Activated CD4-positive, alpha-beta T cell treated with anti-CD3 and anti-CD28 coated beads, Interleukin-2, Interleukin-4, amounts not matched to agents 100 ng/mL and 50 ng/mL, durations not matched to agents 16 hours and 8 hours (primary cell): ENCODE results near the gene SYNJ2.
"Not testable (repeated sequence)": the region's sequence is repeated elsewhere in the genome, so short reads cannot be mapped to it uniquely, and the experiment has no call there.

Source experiments
- DNase-seq: peaks from one replicate; pipeline ENCODE4 v3.0.0-alpha.2; 2020; ENCODE audit warnings: low spot score

SYNJ2 gene

GRCh38 chr6:157954150-157955117, 27.2 kb upstream of the SYNJ2 start:
- no peak for DNase-seq

DNA sequence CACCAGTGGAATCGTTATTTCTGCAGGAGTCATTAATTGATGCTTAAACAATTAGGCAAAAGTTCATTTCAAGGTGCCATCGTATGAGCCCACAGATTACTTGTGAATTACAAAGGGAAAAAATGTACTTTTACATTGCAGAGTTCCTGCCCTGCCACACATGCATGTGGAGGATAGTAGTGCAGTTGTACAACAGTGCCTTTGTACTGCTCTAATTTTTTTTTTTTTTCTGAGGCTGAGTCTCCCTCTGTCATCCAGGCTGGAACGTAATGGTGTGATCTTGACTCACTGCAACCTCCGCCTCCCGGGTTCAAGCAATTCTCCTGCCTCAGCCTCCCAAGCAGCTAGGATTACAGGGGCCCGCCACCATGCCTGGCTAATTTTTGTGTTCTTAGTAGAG, 26.0 kb upstream of the SYNJ2 start:
- DNase-seq = no peak

- no peak for DNase-seq
Measured at GRCh38 chr6:157956171-157956730, 25.4 kb upstream of the SYNJ2 start.

GRCh38 chr6:157959451-157960227, 22.0 kb upstream of the SYNJ2 start:
- no peak for DNase-seq

DNA sequence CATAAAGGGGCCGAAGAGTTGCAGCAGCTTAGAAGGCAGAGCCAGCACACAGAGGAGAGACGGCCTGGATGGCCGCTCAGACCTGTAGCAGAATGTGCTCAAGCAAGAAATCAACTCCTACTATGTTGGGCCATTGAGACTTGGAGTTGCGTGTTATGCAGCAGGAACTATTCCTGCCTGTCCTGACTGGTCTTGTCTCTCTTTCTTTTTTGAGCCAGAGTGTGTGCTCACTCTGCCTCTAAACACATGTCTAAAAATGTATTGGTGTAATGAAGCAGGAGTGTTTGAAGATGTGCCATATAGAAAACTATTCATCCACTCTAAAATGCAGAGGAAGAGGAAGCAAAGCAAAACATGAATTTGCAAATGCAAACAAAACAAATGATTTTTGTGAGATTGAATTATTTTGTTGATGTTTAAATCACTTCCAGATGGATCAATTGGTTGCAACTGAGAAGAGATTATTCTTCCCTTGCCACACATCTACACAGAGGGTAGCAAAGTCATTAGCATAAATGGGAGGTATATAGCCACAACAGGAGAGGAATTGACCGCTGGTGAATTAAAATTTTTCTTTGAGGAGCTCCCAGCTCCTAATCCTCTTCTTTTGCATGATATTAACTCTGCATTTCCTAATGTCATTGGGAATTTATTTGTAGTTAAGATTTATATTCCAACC, 20.4 kb upstream of the SYNJ2 start:
- DNase-seq = no peak

DNA sequence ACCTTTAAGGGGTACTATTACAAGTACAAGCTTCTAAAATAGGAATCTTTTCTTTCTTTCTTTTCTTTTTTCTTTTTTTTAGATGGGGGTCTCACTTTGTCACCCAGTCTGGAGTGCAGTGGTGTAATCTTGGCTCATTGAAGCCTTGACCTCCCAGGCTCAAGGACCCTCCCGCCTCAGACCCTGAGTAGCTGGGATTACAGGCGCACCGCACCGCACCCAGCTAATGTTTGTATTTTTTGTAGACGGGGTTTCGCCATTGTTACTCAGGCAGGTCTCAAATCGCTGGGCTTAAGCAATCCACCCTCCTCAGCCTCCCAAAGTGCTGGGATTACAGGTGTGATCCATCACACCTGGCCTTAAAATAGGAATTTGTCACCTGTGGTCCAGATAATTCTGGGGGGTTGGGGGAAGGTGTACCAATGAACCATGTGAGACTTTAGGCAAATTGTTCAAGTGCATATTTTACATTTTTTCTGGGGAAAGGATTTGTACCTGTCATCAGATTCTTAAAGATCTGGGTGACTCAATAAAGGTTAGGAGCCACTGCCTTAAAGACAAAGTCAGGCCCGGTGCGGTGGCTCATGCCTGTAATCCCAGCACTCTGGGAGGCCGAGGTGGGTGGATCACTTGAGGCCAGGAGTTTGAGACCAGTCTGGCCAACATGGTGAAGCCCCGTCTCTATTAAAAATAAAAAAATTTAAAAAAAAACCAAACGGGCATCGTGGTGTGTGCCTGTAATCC, 19.7 kb upstream of the SYNJ2 start:
- DNase-seq = no peak

- peak; percentile 38 for DNase-seq
Measured at GRCh38 chr6:157962601-157963302, 18.9 kb upstream of the SYNJ2 start.

DNA sequence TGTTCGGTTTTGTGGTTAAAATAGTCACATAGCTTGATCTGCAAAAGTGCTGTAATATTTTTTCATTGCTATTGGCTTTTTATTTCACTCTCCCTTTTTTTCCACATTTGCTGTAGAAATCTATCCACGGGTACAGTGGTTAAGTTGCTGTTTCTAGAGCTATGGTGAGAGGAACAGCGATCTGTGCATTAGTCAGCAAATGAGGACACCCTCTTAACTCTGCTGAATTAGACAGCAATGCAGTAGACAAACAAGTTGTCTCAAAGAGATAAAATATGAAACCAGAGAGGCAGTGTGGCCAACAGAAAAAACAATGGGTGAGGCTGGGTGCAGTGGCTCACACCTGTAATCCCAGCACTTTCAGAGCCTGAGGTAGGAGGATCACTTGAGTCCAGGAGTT, 17.6 kb upstream of the SYNJ2 start:
- DNase-seq = no peak

DNA sequence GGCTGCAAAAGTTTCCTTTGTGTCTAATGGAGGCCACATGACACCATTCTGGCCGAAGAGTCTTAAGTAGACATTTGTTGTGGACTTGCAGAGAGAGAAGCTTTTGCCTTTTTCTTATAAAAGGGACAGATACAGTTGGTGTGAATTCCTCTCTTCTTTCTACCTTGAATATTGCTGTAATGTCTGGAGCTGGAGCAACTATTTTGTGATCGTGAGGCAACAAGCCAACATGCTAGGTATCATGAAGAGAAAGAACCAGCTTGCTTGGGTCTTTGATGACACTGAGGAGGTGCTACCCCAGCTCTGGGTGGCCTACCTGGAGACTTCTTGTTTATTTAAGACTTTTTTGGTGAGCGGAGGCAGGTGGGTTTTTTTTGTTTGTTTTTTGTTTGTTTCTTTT, 16.3 kb upstream of the SYNJ2 start:
- DNase-seq = no peak

DNA sequence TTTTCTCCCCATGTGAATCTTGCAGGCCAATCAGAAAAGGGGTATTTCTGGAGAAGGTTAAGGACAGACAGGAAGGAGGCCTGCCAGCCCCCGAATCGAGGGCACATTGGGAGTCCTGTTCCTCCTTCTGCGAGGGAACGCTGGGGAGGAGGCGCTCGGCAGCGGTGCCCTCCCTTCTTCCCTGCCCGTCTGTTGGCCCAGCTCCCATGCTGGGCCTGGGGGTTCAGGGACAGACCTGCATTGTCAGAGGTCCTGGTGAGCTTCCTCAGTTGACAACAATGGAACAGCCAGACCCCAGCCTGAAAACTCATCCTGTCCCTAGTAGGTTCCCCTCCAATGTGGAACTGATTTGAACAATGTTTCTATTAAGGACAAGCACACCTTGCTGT, 15.1 kb upstream of the SYNJ2 start:
- DNase-seq = no peak

DNA sequence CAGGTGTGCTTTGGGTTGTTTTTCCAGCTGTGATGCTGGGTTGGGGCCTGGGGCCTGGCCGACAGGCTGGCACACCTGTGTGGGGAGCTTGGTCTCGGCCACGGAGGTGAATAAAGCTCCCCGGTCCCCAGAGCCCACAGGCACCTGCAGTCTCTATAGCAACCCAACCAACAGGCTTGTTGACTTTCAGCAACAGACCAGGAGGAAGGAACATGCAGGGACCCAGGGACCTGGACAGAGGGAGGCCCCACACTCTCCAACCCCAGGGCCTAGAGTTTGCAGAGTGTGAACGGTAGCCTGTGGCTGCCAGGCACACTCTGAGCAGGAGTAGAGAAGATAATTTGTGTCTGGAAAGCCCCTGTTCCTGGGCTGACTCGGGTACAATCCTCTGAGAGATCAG, 14.6 kb upstream of the SYNJ2 start:
- DNase-seq = no peak

DNA sequence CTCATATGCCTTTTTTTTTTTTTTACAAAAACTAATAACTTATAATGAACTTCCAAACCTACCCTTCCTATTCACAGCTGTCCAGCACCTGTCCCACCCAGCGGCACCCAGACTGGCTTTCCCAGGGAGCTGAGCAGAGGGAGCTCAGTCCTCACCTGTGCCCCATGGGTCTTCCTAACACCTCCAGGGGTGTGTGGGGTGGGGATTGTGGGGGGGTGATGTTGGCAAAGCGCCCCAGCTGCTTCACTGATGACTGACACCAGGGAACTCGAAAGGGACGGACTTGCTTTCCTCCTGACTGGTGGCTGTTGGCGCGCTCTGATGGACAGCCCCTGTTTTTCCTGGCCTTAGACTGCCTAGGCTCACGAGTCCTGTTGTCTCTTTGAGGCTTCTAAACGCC, 14.2 kb upstream of the SYNJ2 start:
- DNase-seq = no peak

DNA sequence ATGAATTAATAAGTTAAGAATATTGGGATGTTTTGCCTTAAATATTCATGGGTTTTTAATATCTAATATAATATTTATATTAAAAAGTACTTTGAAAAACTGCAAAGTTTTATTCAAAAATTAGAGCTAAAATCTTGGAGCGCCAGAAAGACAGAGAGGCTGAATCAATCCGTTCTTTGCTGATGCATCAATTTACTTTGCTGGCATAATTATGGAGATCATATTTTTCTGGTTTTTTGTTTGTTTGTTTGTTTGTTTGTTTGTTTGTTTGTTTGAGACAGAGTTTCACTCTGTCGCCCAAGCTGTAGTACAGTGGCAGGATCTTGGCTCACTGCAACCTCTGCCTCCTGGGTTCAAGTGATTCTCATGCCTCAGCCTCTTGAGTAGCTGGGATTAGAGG, 9.5 kb upstream of the SYNJ2 start:
- DNase-seq = not testable (repeated sequence)

DNA sequence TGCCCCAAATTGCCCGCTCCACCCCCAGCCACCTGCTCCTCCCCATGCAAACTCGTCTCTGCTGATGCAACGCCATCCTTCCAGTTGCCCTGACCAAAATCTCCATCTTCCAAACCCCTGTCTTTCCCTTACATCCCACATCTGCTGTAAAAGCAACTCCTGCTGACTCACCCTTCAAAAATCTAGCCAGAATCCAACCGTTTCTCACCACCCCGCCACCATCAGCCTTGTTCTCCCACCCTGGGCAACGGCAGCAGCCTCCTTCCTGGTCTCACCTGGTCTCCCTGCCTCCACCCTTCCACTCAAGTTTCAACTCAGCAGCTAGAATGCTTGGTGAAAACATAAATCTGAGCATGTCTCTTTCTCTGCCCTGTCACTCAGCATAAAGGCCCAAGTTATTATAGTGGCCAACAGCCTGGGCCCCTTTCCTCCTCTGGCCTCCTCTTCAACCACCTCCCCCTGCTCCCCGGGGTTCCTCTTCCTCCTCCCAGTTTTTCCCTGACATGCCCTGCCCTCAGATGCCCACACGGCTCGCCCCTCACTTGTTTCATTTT, 7.2 kb upstream of the SYNJ2 start:
- DNase-seq = no peak

GRCh38 chr6:157974967-157975366, 6.7 kb upstream of the SYNJ2 start:
- DNase-seq = no peak

DNA sequence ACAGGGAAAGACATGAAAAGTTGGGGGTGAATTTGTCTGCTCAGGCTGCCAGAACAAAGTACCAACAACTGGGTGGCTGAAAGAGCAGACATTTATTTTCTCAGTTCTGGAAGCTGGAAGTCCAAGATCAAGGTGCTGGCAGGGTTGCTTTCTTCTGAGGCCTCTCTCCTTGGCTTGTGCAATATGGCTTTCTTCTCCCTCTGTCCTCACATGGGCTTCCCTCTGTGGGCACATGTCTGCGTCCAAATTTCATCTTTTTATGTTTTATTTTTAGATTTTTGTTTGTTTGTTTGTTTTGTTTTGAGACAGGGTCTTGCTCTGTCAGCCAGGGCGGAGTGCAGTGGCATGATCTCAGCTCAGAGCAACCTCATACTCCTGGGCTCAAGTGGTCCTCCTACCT, 6.2 kb upstream of the SYNJ2 start:
- DNase-seq = no peak

- no peak for DNase-seq
Measured at GRCh38 chr6:157976345-157977175, 5.1 kb upstream of the SYNJ2 start.

DNA sequence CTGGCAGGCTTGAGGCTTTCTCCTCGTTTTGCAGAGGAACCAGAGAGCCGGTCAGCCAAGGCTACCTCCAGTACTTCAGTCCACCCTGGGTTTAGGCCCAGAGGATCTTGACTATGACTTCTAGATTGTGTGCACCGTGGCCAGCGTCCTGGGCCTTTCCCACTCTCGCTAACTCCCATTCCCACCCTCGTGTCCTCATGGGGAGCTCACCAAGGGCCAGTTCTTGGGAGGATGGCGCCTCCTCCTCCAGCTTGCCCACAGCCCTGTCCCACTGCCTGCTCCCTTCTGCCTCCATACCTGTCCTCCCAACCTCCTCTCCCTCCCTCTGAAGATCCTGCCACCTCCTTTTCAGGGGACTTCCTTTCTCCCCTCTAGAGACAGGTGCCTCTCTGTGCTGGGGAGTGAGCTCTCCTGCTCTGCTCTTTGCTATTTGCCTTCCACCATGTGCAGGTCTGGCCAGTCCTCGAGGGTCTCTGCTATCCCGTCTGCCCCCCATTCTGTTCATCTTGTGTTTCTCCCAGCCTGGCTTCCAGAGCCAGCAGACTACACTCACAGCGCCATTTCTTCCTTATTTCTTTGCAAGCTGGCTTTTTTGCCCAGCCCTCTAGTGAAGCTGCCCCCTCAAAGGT, 4.4 kb upstream of the SYNJ2 start:
- DNase-seq = no peak
